VCaP (cell line): ENCODE measurements around the gene MGAT5.
"Not testable (repeated sequence)": the region's sequence is repeated elsewhere in the genome, so short reads cannot be mapped to it uniquely, and the experiment has no call there.

Experiments used
- H3K27ac ChIP-seq: fragments of 450-650 bp; 2 replicates; pipeline ENCODE4 v1.5.1; 2017
- TF ChIP-seq, protein P1 (sequence below): fragments of 450-650 bp; conservative IDR thresholded peaks from 2 replicates; pipeline ENCODE4 v1.5.1; 2017; ENCODE audit warnings: mild to moderate bottlenecking, moderate library complexity

MGAT5 gene

DNA sequence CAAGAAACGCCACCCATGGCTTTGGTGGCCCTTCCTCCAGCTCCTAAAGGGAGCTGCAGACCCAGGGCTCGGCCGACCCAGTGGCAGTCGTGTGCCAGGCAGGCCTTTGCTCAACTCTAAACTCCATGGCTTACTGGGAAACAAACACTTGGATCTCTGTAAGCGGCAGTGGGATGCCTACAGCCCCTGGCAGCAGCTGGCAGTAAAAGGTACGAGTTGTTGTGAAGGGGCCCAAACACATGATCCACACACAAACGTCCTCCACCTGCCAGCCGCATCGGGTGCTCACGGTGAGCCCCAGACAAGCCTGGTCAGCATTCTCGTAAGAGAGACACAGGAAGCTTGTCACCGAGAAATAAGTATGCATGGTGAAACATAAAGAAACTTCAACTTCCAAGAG is 214.9 kb downstream of the MGAT5 start:
- no peak overlapping the region for H3K27ac ChIP-seq
- TF ChIP-seq, protein P1, sequence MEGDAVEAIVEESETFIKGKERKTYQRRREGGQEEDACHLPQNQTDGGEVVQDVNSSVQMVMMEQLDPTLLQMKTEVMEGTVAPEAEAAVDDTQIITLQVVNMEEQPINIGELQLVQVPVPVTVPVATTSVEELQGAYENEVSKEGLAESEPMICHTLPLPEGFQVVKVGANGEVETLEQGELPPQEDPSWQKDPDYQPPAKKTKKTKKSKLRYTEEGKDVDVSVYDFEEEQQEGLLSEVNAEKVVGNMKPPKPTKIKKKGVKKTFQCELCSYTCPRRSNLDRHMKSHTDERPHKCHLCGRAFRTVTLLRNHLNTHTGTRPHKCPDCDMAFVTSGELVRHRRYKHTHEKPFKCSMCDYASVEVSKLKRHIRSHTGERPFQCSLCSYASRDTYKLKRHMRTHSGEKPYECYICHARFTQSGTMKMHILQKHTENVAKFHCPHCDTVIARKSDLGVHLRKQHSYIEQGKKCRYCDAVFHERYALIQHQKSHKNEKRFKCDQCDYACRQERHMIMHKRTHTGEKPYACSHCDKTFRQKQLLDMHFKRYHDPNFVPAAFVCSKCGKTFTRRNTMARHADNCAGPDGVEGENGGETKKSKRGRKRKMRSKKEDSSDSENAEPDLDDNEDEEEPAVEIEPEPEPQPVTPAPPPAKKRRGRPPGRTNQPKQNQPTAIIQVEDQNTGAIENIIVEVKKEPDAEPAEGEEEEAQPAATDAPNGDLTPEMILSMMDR = no peak

DNA sequence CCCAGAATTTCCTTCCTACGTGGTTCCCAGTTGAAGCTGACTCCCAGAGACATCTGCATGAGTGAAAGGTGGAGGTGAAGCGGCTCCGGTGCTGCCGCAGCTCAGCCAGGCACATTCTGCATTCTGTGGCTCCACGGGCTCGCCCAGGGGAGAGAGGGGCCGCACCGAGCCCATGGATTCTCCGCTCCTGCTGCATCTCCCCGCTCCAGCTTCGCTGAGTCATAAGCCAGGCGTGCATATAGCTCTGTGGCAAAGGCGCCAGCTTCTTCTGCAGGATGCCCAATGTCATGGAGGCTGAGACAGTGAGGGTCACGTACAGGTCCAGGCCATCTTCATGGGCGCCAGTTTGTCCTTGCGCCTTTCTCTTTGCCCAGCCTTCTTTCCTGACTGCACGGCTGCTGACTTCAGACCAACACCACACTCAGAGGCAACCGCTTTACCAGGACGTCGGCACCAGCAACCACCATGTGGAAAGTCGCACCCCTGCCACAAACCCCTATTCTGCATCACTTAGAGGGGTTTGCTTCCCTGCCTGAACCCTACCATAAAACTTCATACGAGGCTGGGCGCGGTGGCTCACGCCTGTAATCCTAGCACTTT is 215.7 kb downstream of the MGAT5 start:
- TF ChIP-seq, protein P1 = no peak
- H3K27ac ChIP-seq = no peak overlapping the region

DNA sequence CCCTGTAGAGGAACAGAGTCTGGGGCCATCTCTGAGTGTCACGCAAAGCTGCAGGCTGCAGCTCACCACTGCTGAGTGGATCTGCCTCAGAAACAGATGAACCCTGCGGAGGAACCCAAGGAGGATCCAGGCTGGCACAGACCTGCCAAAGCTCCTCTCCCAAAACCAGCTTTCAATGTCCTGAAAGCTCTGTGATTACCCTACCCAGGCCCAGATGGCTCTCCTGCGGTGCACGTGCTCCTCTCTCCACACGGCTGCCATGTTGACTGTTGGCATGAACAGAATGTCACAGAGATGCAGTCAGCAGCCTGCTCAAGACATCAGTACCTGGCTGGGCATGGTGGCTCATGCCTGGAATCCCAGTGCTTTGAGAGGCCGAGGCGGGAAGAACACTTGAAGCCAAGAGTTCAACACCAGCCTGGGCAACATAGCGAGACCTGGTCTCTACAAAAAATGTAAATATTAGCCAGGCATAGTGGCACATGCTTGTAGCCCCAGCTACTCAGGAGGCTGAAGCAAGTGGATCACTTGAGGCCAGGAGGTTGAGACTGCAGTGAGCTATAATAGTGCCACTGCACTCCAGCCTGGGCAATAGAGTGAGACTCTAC is 216.8 kb downstream of the MGAT5 start:
- no peak overlapping the region for H3K27ac ChIP-seq
- TF ChIP-seq, protein P1 = no peak

DNA sequence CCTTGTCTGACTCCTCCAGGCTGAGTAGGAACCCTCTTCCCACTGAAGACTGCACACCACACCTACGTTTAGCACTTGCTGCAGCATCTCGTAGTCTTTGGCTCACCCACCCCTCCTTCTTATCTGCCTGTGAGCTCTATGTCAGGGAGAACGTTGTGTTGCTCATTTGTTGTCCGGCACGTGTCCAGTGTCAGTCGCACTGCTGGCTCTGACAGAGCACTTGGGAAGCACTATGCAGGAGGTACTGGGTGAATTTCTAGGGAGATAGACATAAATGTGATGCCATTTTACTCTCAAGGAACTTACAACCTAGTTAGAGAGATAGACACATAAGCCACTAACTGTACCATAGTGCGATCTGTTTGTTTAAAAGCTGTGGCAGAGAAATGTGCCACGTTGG is 223.1 kb downstream of the MGAT5 start:
- H3K27ac ChIP-seq = not testable (repeated sequence)

DNA sequence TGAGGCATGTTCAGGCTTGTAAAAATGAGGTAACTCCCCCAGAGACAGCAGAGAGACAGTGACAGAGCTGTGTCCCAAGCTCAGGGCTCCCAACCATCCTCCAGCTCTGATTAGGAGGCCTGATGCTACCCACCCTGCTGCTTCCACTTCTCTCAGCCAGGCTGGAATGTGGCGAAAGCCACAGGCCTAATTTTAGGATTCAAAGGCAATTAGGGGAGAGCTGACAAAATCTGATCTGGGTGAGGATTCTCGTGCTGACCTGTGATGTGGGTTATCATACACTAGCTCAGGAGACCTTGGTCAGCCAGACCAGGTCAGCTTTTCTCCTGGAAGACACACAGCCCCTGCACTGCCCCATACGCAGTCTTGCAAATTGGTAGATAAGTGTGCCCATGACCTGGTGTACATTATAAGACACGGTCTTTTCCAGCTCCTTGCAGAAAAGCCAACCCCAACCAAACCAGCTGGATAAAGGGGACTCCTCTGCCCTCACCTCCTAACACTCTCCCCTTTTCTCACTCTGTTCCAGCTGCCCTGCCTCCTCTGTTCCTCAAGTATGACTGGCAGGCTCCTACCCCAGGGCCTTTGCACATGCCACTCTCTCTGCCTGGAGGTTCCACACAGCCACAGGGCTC is 225.9 kb downstream of the MGAT5 start:
- TF ChIP-seq, protein P1 = no peak
- no peak overlapping the region for H3K27ac ChIP-seq

DNA sequence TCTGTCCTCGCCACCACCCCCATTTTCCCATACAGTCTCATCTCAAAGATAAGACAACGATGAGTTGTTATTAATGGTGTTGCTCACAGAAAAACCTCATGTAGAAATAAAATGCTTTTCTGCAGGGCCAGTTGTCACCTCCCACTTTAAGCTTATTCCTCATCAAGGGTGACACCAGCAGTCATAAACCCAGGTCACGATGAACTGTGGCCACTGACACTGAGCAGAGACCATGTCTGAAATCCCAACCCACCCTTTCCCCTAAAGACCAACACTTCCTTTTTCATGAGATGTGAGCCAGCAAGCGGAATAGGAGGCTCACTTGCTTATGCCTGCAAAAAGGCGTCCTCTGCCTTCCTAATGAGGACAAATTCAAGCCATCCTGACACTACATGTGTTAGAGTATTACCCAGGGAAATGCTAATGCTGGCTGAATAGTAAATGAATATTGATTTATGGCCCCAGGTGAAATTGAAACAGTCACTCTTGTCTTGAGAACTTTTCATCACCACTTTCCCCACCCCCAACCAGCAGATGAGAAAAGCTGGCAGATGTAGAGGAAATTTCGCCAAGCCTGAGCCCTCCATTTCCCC is 228.4 kb downstream of the MGAT5 start:
- TF ChIP-seq, protein P1 = no peak
- no peak overlapping the region for H3K27ac ChIP-seq

DNA sequence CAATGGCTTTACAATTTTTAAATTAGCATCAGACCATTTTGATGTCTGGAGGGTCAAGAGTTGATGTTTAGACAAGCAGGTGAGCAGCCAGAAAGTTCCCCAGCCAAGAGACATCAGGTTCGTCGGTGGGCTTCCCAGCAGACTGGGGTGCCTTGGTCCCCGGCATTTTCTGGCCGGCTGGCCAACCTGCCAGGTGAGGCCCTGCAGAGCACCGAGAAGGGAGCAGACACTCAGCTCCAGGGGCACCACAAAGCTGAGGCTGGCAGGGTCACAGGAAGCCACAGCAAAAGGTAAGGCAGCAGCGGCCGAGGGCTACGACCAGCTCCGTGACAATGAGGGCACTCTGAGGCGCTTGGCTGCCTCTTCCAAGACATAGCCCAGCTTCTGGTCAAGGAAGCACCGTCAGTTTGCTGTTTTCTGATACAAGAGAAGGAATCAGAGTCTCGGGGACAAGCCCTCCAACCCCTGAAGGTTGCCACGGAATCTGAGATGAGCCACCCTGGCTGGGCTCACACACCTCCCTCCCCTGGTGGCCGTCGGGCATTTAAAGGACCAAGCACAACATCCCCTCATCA is 229.0 kb downstream of the MGAT5 start:
- TF ChIP-seq, protein P1 = no peak
- H3K27ac ChIP-seq = no peak overlapping the region
